RWPE2 (cell line): Measurements from ENCODE around the gene TMEM94.

Experiments
- ATAC-seq: fragments of 200-7000 bp; cut with Tn5 transposase; 3 replicates; pipeline ENCODE4 v1.9.1; 2021; ENCODE audit warnings: low read depth
- DNase-seq: peaks from one replicate; pipeline ENCODE4 v3.0.0-alpha.2; 2020; ENCODE audit warnings: low spot score
- H3K27ac ChIP-seq: fragments of 450-650 bp; 2 replicates; pipeline ENCODE4 v1.5.1; 2017; ENCODE audit warnings: mild to moderate bottlenecking; ENCODE audit not compliant: poor library complexity, severe bottlenecking
- H3K27me3 ChIP-seq: fragments of 250-450 bp; sonication (Bioruptor Pico); 2 replicates; pipeline ENCODE4 v1.5.1; 2021; ENCODE audit warnings: mild to moderate bottlenecking, moderate library complexity; ENCODE audit not compliant: insufficient read depth, poor library complexity, severe bottlenecking
- H3K36me3 ChIP-seq: fragments of 250-450 bp; sonication (Bioruptor Pico); 2 replicates; pipeline ENCODE4 v1.5.1; 2020; ENCODE audit warnings: low read depth, mild to moderate bottlenecking, moderate library complexity
- H3K4me1 ChIP-seq: fragments of 250-450 bp; sonication (Bioruptor Pico); 2 replicates; pipeline ENCODE4 v1.5.1; 2021; ENCODE audit warnings: mild to moderate bottlenecking, moderate library complexity; ENCODE audit not compliant: insufficient read depth, poor library complexity, severe bottlenecking
- H3K4me3 ChIP-seq: fragments of 250-450 bp; sonication (Bioruptor Pico); 2 replicates; pipeline ENCODE4 v1.5.1; 2021; ENCODE audit warnings: mild to moderate bottlenecking, moderate library complexity; ENCODE audit not compliant: severe bottlenecking
- H3K9me3 ChIP-seq: fragments of 250-450 bp; sonication (Bioruptor Pico); 2 replicates; pipeline ENCODE4 v1.5.1; 2021; ENCODE audit warnings: mild to moderate bottlenecking, moderate library complexity; ENCODE audit not compliant: severe bottlenecking
- CTCF ChIP-seq: fragments of 450-650 bp; IDR thresholded peaks from one replicate; pipeline ENCODE4 v1.5.1; 2017; ENCODE audit warnings: mild to moderate bottlenecking, moderate library complexity; ENCODE audit not compliant: poor library complexity, severe bottlenecking

Gene TMEM94

DNA sequence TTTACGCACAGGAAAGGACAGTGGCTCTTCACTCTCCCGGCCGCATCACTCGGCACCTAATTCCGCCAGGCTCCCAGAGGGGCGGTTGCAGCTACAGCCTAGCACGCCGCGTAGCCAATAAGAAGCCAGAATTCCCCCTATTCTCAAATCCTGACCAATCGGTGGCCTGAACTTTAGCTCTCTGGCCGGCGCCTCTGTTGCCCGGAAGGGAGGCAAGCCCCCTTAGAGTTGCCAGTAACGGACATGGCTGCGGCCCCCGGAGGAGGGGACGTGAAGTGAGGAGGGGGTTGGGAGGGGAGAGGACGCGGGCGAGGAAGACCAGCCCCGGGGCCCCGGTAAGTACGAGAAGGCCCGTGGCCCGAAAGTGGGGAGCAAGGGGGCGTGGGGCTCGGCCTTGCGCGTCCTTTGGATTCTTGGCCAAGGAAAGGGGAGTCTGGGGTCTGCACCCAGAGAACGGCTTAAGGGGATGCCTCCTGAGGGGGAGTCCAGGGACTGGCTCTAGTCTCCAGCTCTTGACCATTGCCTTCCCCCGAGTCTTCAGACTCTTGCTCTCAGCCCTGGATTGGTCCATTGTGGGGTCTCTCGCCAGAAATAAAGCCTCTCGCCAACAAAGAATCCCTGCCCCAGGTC lies at the start of gene TMEM94:
TMEM94 (plus strand) TSS at position 219 of the 630 bp plus-strand sequence. CDS start 15,271 bp downstream, outside the sequence.
- Histone ChIP-seq H3K27ac (peak within 1 kb of the TSS; percentile 26), H3K4me3 (peak within 1 kb of the TSS; percentile 70), H3K36me3 (no peaks in the 10 kb centered on the region), H3K4me1 (peaks cover 7% of the 10 kb centered on the region), H3K9me3 (no peaks in the 10 kb centered on the region), H3K27me3 (no peaks in the 10 kb centered on the region)
- peak; percentile 95 for DNase-seq
- peak; percentile 94 for ATAC-seq
- TF ChIP-seq CTCF, result no peak

GRCh38 chr17:75407655-75408352 lies 48.6 kb upstream of the TMEM94 start:
- Histone ChIP-seq H3K9me3 (no peaks in the 10 kb centered on the region), H3K4me1 (peaks cover 10% of the 10 kb centered on the region), H3K4me3 (no peak overlapping the region), H3K27ac (no peak overlapping the region), H3K36me3 (no peaks in the 10 kb centered on the region), H3K27me3 (no peaks in the 10 kb centered on the region)
- DNase-seq (no peak), ATAC-seq (no peak)
- TF ChIP-seq CTCF, result no peak

DNA sequence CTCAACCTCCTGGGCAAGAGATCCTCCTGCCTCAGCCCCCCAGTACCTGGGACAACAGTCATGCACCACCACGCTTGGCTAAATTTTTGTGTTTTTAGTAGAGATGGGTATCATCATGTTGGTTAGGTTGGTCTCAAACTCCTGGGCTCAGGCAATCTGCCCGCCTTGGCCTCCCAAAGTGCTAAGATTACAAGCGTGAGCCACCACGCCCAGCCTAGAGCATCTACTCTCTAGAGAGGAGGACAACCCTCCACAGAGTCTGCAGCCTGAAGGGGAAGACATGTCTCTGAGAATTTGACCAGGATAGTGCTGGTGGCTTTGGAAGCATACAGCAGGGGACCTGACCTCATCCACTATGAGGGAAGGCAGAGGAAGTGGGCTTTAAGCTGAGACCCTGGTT lies 46.3 kb upstream of the TMEM94 start:
- Histone ChIP-seq H3K4me3 (no peak overlapping the region), H3K4me1 (peaks cover 4% of the 10 kb centered on the region), H3K27me3 (no peaks in the 10 kb centered on the region), H3K27ac (no peak overlapping the region), H3K36me3 (no peaks in the 10 kb centered on the region), H3K9me3 (no peaks in the 10 kb centered on the region)
- ATAC-seq (no peak), DNase-seq (no peak)
- TF ChIP-seq CTCF, result no peak

DNA sequence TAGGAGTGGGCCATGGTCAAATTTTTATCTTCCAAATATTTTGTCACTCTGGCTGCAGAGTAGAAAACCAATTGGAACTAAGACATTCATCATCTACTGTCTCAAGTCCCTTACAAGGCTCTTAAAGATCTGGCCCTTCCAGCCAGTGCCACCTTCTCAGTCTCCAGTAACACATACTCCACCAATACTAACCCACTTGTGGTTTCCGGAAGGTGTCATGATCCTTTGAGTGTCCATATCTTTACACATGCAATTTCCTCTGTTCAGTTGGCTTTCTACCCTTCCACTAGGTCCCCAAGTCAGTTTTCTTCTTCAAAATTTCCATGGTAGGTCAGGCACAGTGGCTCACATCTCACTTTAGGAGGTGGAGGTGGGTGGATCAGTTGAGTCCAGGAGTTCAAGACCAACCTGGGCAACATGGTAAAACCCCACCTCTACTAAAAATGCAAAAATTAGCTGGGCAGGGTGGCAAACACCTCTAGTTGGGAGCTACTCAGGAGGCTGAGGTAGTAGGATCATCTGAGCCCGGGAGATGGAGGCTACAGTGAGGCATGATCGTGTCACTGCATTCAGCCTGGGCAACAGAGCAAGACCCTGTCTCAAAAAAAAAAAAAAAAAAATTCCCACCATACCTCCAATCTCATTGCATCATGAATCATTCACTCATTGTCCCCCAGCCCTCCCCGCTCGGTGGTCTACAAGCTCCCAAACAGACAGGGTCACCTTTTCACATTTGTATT lies 44.9 kb upstream of the TMEM94 start:
- Histone ChIP-seq H3K27ac (no peak overlapping the region), H3K4me1 (no peaks in the 10 kb centered on the region), H3K27me3 (no peaks in the 10 kb centered on the region), H3K9me3 (no peaks in the 10 kb centered on the region), H3K36me3 (no peaks in the 10 kb centered on the region), H3K4me3 (no peak overlapping the region)
- no peak for TF ChIP-seq CTCF
- DNase-seq (no peak), ATAC-seq (no peak)
